GM11168 (cell line): ENCODE measurements around the gene PTPRN2.
"Not testable (repeated sequence)": the region's sequence is repeated elsewhere in the genome, so short reads cannot be mapped to it uniquely, and the experiment has no call there.

Experiments
- in situ Hi-C: fragments of 300-500 bp; cut with MboI; formaldehyde crosslinking; loops from one replicate; pipeline ENCODE4 v1.12.0; 2022; ENCODE audit warnings: low sequenced_read_pairs; ENCODE audit not compliant: unreplicated experiment

Gene PTPRN2

DNA sequence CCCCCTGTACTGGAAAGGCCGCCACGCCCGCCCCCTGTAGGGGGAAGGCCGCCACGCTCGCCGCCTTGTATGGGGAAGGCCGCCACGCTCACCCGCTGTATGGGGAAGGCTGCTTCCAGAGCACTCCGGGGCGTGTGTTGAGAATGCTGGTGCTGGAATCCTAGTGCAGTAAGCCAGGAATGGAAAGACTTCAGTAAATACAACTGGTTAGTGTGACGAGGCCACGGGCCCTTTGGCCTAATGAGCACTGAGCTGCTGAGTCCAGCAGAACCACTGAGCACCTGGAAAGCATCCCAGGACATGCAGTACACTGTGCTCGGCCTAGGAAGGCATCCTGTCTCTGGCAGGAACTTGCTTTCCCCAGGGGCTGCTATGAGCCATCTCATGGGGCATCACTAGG lies 398.9 kb downstream of the PTPRN2 start:
- in situ Hi-C loops = no loop called here

DNA sequence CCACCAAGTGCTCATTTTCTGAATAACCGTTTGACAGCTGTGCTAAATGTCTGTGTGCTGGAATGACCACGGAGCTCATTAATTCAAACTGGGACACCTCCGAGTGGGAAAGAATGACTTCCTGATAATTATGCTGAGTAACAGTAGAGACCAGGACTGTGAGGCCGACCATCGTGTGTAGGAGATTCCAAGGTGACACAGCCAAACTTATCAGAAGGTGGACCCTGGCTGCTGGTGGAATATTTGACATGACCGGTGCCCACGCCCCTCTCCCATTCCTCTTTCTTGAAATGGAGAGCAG lies 400.0 kb downstream of the PTPRN2 start:
- in situ Hi-C loops = no loop called here

DNA sequence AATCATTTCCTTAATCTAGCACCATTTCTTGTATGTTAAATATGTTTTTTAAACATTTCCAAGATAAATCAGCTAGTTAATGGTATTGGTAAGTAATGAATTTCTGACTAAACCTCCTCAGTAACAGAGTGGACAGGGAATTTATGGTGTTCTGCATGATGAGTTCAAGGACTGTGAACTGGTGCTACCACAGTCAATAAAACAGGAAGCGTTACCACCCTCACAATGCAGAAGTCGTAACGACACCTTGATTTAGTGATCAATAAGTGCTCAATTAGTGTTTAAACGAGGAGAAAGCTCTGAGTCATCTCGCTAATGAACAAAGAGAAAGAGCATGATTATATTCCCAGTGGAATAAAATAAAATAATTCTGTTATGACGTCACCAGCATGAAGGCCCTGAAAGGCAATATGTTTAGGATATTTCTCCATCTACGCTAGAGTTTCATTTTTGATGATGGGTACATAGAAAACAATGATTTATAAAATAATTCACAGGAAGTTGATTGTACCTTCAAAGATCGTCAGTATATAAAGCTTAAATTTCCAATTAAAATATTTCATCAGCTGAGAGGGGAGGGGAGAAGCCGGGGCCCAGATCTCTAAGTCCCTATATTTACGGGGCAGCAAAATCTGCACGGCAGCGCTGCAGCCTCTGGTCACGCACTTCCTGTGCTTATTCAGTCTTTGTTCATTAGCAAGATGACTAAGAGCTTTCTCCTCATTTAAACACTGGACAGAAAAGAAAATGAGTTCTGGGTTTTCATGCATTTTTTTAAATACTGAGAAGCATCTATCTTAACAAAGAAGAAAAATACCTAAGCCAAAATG lies 400.5 kb downstream of the PTPRN2 start:
- in situ Hi-C loops = no loop called here

DNA sequence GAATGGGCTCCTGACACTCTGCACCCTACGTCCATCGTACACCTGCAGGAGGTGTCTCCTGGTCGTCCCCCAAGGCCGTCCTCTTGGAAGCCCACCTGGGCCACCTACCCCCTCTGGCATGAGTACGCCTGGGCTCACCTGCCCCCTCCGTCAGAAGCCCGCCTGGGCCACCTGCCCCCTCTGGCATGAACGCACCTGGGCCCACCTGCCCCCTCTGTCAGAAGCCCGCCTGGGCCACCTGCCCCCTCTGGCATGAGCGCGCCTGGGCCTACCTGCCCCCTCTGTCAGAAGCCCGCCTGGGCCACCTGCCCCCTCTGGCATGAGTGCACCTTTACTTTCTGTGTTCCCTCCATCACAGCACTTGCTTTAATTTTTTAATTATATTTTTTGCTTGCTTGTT lies 401.2 kb downstream of the PTPRN2 start:
- in situ Hi-C loops = no loop called here

DNA sequence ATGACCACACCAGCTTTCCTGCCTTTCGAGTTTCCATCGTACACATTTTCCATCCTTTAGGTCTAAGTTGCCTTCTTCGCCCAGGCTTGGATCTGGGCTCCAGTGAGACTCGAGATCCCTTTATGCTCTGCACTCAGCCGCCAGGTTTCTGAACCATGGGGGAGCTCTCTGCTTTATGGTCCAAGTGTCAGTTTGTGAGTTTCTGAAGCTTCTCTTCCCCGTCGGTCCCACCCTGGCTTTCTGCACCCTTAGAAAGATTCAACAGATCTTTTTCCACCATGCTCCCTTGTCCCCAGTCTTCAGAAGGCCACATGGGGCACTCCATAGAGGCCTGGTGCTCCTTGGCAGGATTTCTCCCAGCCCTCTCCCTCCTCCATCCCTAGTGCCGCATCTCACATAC lies 402.0 kb downstream of the PTPRN2 start:
- in situ Hi-C loops = no loop called here

DNA sequence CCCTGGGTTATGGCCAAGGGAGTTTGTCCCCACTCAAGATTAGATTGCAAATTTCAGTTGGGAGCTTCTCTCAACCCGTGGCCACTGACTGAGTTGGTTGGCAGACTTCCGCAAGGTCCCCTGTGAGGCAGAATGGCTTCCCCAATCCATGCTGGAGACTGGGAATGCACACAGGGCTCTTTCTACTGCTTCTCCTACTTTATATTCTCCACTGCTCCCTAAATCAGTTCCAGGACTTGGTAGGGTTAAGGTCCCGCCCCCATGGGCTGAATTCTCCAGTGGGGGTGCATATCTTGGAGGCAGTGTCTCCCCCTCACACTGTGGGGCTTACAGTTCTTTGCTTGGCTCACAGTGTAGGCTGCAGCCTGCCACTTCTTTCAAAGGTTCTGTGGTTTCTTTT lies 404.2 kb downstream of the PTPRN2 start:
- in situ Hi-C loops = no loop called here

DNA sequence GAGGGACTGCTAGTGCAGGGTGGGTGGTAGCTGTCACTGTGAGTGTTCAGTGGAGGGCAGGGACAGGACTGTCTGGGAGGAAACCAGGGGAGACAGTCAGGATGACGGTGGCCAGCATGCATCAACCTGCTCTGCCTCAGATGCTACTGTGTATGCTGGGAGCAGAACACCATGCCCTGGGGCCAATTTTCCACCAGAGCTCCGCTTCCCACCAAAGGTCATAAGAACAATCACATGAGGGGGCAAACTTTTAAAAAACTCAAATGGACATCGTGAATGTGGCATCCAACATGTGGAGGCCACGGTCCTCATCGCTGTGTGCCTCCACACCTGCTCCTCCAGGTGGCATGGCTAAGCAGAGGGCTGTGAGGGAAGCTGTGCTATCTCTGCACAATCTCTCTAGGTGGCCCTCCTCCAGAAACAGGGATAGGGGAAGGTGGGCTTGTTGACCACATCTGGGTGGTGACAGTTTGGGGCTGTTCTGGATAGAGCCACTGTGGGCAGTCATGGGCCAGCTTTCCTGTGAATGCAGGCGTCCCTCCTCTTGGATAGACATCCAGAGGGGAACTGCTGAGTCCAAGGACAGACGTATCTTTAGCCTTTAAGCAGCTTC lies 411.0 kb downstream of the PTPRN2 start:
- in situ Hi-C loops = no loop called here

DNA sequence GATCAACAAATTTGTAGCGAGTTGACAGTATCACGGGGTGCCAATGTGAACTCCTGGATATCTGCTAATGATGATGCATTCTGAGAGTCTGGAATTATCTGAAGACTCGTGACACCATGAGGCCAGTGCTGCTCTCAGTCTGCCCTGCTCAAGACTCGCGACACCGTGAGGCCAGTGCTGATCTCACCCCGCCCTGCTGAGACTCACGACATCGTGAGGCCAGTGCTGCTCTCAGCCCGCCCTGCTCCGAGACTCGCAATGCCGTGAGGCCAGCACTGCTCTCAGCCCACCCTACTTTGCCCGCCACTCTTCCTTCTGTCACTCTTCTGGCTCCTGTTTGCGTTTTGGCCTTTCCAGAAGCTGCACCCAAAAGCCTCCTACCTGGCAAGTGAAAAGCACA lies 411.8 kb downstream of the PTPRN2 start:
- in situ Hi-C loops = no loop called here

DNA sequence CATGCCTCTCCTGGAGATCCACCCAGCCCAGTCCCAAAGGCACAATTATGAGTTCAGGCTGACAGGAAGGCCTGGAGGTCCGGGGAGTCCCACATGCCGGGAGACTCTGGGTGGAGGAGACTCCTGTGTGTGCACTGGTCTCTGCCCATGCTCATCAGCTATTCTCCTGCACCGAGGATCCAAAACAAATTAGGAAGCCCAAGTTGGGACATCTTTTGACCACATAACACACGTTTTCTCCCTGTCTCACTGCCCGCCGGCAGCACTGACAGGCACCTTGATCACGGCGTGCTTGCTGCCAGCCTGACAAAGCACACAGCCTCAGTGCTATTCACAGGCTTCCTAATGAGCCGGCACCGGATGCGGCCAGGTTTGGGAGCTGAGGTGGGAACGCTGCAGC lies 412.7 kb downstream of the PTPRN2 start:
- in situ Hi-C loops = no loop called here

DNA sequence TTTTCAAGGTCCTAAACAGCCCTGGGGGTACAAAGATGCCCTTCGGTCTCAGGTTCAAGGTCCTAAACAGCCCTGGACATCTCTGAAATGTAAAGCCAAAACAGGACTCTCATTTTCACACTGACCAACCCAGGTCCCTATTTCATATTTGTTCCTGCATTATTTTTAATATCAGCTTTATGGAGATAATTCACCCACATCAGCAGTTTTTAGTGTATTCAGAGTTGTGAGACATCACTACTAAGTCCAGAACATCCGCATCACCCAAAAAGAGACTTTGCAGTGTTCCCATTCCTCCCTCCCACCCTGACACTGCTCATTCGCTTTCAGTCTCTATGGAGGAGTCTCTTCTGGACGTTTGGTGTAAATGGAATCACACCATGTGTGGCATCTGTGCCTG lies 420.2 kb downstream of the PTPRN2 start:
- in situ Hi-C loops = no loop called here

DNA sequence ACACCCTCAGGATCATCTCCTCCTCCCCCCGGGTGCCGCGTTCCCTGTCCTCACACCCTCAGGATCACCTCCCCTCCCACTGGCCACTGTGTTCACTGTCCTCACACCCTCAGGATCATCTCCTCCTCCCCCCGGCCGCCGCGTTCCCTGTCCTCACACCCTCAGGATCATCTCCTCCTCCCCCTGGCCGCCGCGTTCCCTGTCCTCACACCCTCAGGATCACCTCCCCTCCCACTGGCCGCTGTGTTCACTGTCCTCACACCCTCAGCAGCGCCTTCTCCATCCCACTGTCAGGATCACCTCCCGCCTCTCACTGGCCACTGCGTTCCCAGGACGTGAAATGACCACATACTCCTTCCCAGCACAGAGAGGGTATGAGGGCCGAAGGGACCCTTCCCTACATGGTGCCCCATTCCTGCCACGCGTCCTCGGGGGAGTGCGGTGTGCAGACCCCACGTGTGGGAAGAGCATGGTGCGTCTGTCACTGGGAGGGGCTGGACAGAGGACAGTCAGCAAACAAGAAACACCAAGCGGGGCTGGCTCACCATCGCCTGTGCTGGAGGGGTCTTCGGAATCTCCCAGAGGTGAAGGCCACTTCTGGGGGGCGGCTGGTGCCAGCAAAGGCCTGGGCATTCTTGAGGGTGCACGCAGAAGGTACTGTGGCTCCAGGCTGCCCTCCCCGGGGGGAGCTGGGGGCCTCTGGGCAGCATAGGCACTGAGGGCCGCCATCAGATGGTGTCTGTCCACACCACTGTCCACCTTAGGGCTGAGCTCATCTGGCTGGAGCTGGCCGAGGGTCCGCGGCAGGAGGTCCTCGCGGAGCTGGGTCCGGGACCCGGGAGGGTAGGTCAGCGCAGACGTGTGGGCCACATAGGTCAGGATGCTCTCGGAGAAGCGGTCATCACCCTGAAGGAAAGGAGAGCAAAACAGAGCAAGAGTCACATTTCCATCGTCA lies 421.0 kb downstream of the PTPRN2 start:
- in situ Hi-C loops = no loop called here

DNA sequence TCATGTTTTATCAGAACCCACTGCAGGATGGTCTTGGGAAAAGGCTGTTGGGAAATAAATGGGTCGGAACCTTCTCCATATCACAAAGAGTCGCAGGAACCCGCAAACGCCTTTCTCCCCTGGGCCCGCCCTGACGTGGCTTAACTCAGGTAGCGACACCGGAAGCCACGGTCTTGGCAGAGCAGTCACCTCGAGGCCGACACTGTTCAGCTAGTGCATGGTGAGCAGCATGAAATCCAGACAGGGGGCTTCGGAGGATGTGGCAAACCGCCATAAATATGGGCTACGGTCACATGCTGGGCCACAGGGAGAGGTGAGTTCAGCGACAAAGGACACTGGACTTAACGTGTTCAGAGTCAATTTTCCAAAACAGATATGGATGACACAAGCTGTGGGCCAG lies 421.9 kb downstream of the PTPRN2 start:
- in situ Hi-C loops = no loop called here

DNA sequence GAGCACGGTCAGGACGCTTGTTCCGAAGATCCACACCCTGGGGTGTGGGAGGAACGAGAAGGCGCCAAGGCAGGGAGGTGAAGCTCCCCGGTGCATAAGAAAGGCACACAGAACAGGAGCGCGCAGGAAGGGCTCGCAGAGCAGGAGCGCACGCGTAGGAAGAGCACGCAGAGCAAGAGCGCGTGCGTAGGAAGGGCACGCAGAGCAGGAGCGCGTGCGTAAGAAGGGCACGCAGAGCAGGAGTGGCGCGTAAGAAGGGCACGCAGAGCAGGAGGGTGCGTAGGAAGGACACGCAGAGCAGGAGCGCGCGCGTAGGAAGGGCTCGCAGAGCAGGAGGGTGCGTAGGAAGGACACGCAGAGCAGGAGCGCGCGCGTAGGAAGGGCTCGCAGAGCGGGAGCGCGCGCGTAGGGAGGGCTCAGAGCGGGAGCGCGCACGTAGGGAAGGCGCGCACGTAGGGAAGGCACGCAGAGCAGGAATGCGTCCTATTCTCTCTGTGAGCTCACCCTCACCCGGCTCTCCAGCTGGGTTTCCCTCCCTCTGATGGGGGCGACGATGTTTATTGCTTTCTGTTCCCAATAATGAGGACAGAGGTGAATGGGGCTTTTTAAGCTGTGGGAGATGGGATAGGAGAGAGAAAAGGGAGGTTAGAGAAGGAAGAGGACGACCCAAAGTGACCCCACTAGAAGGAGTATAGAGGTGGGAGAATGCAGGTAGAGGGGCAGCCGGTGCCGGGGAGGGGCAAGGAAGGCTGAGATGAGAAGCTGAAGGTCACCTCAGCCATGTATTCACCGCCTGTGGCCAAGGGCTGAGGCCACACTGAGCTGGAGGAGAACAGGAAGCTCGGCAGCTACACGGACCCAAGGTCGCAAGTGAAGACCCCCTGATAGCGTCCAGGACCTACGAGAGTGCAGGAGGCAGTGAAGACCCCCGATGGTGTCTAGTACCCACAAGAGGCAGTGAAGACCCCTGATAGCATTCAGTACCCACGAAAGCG lies 423.2 kb downstream of the PTPRN2 start:
- in situ Hi-C loops = no loop called here

DNA sequence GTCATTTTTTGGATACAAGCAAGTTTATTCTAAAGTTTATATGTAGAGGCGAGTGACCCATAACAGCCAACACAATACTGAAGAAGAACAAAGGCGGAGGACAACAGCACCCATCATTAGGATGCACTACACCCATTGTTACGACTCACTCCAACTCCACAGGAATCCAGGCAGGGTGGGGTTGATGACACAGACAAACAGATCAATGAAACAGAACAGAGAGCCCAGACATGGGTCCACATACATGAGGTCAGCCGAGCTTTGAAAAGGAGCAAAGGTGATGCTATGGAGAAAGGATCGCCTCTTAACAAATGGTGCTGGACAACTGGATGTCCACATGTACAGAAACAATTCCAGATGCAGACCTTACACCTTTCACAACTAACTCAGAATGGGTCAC lies 426.4 kb downstream of the PTPRN2 start:
- in situ Hi-C loops = no loop called here

DNA sequence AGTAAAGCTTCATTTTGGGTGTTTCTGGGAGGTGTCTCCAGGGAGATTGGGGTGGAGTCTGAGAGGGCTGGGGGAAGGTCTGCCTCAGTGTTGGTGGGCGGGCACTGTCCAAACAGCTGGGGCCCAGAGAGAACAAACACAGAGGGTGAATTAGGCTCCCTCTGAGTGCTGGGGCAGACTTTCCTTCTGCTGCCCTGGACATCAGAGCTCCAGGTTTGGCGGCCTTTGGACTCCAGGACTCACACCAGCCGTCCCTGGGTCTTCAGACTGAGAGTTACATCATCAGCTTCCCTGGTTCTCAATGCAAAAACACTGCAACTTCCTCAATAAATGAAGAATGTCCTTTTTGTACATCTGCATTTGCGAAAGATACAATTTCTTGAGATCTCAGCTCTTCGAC lies 427.4 kb downstream of the PTPRN2 start:
- in situ Hi-C loops = no loop called here

DNA sequence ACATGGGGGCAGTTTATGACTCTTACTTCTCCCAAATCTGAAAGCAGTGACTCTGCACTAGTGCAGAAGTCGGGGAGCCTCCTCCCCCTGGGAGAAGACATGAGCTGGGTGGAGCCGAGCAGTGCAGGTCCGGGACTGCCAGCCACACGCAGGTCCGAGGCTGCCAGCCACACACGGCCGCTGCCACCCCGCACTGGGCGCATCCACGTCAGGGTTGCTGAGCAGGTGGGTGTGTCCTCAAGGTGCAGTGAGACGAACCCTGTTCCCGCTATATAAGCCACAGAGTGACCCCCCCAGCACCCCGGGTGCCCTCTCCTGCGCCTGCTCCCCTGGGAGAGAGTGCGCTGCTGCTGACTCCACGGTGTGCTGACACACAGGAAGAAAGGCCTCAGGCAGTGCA lies 430.2 kb downstream of the PTPRN2 start:
- in situ Hi-C loops = no loop called here

DNA sequence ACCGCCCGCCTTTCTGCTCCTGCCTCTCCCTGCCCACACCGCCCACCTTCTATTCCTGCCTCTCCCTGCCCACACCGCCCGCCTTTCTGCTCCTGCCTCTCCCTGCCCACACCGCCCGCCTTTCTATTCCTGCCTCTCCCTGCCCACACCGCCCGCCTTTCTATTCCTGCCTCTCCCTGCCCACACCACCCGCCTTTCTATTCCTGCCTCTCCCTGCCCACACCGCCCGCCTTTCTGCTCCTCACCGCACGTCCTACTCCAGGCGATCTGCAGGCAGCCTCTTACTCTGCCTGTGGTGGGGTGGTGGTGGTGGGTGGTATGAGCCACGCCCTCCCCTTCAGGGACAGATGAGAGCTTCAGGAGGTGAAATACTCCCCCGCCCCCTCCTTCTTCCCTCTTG lies 436.4 kb downstream of the PTPRN2 start:
- in situ Hi-C loops = not testable (repeated sequence)

DNA sequence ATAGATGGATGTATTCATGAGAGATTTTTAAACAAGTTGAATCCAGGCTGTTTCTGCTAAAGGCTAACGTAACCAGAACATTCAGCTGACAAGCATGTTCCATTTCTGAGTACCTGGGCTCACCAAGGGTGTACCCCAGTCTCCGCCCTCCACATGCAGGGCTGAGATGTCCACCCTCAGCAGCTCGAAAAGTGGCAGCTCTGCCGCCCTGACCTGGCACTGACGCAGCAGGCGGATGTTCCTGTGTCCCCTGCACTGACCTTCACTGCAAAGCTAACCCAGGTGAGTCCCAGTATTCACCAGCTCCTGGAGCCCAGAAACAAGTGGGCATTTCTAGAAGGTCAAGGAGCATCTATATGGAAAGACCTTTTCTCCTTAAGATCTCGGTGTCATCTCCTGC lies 437.4 kb downstream of the PTPRN2 start:
- in situ Hi-C loops = no loop called here

DNA sequence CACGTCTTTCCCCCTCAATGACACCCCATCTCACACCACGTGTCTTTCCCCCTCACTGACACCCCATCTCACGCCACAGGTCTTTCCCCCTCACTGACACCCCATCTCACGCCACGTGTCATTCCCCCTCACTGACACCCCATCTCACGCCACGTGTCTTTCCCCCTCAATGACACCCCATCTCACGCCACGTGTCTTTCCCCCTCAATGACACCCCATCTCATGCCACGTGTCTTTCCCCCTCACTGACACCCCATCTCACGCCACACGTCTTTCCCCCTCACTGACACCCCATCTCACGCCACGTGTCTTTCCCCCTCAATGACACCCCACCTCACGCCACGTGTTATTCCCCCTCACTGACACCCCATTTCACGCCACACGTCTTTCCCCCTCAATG lies 440.2 kb downstream of the PTPRN2 start:
- in situ Hi-C loops = not testable (repeated sequence)

DNA sequence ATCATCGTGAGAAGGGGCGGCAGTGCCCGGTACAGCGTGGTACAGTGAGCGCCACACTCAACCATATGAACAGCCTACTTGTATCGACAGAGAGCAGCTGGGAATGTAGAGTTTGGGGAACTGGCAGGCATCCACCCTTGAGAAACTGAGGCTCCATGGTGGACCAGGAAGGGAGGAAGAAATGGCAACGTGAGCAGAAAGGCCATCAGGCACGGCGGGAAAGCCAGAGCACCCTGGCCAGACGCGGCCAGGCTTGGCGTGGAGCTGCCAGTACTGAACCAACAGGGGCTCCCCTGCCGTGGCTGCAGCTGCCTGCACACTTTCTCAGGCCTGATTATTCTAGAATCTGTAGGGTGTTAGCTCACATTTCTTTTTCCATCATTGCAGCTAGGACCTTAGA lies 442.3 kb downstream of the PTPRN2 start:
- in situ Hi-C loops = no loop called here
